Measurements from ENCODE around the gene CAP2.

- TF ChIP-seq, protein P1, sequence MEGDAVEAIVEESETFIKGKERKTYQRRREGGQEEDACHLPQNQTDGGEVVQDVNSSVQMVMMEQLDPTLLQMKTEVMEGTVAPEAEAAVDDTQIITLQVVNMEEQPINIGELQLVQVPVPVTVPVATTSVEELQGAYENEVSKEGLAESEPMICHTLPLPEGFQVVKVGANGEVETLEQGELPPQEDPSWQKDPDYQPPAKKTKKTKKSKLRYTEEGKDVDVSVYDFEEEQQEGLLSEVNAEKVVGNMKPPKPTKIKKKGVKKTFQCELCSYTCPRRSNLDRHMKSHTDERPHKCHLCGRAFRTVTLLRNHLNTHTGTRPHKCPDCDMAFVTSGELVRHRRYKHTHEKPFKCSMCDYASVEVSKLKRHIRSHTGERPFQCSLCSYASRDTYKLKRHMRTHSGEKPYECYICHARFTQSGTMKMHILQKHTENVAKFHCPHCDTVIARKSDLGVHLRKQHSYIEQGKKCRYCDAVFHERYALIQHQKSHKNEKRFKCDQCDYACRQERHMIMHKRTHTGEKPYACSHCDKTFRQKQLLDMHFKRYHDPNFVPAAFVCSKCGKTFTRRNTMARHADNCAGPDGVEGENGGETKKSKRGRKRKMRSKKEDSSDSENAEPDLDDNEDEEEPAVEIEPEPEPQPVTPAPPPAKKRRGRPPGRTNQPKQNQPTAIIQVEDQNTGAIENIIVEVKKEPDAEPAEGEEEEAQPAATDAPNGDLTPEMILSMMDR (IDR thresholded peaks at IDR 0.05): no peak
- TF ChIP-seq POLR2A (IDR thresholded peaks at IDR 0.05): no peak
Measured at GRCh38 chr6:17475606-17476244, 82.3 kb downstream of the CAP2 start.

All from body of pancreas (tissue), 4 donors.